Lower leg skin (tissue), 4 donors: ENCODE measurements around the gene IGDCC3. TPM values are rescaled to one million over a fixed set of nuclear protein-coding genes. Genes with fewer than 3 reads are reported as not detected.
"Not testable (repeated sequence)": the region's sequence is repeated elsewhere in the genome, so short reads cannot be mapped to it uniquely, and the experiment has no call there.

Experiments used
- DNase-seq, 2 donors: peaks; one replicate each; pipeline ENCODE4 v3.0.0-alpha.2; 2019; ENCODE audit warnings: low spot score in 2 of 2
- H3K4me3 ChIP-seq: fragments of 200-600 bp; sonication (generic); 2 replicates; pipeline ENCODE4 v1.5.1; 2017; ENCODE audit warnings: mild to moderate bottlenecking, low read depth; ENCODE audit not compliant: poor library complexity, severe bottlenecking
- POLR2A ChIP-seq, 2 donors: fragments of 450-650 bp; IDR thresholded peaks; one replicate each; pipeline ENCODE4 v1.6.1; 2016 to 2017; ENCODE audit warnings: antibody characterized with exemption in 2 of 2, mild to moderate bottlenecking in 1 of 2, moderate library complexity in 1 of 2
- WGBS, 2 donors: methylation state at CpG; one replicate each; pipeline ENCODE4 v1.1.5; 2018; 5-methylcytosine and 5-hydroxymethylcytosine counted together
- intact Hi-C: fragments of 100-400 bp; cut with DNase I; formaldehyde crosslinking; loops from one replicate; pipeline ENCODE4 v1.15.0; 2023; ENCODE audit warnings: low total_unique reads
- total RNA-seq, 4 donors: library from RNA; depleted of rRNA; stranded (reverse); fragments of >200 nt; gene quantifications; one replicate each; pipeline ENCODE4 v1.1.0, GENCODE V29; 2016
- TF ChIP-seq, protein P1 (sequence below), 3 donors: fragments of 450-650 bp; IDR thresholded peaks; one replicate each; pipeline ENCODE4 v1.5.1; 2016; ENCODE audit warnings: antibody characterized with exemption in 3 of 3, mild to moderate bottlenecking in 3 of 3, moderate library complexity in 2 of 3

The IGDCC3 gene
- total RNA-seq, 4 donors from 2014 or later, result not detected

DNA sequence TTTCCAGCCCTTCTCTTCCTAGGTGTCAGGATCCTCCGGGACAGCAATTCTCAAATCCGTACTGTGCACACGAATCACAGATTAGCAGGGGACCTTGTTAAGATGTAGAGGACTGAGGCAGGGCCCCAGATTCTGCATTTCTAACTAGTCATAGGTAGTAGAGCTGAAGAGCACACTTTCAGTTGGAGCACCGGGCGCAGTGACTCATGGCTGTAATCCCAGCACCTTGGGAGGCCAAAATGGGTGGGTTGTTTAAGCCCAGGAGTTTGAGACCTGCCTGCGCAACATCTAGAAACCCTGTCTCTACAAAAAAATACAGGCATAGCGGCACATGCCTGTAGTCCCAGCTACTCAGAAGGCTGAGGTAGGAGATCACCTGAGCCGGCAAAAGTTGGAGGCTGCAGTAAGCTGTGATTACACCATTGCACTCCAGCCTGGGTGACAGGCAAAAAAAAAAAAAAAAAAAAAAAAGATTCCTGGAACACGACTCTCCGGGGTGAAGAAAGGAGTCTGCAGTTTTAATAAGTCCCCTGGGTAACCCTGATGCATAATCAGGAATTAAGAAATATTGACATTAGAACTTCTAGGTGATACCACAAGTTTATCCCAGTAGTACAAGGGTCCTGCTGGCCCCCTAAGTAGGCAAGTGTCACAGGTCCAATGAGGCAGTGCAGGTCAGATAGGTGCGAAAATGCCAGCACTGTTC, 21.4 kb upstream of the IGDCC3 start:
- intact Hi-C loops, result no loop called here
- no peak for DNase-seq
- WGBS, 2 donors, result 77 to 80% methylated on average over 11 of the region's 11 CpGs
- no peak overlapping the region for H3K4me3 ChIP-seq
- TF ChIP-seq, protein P1, sequence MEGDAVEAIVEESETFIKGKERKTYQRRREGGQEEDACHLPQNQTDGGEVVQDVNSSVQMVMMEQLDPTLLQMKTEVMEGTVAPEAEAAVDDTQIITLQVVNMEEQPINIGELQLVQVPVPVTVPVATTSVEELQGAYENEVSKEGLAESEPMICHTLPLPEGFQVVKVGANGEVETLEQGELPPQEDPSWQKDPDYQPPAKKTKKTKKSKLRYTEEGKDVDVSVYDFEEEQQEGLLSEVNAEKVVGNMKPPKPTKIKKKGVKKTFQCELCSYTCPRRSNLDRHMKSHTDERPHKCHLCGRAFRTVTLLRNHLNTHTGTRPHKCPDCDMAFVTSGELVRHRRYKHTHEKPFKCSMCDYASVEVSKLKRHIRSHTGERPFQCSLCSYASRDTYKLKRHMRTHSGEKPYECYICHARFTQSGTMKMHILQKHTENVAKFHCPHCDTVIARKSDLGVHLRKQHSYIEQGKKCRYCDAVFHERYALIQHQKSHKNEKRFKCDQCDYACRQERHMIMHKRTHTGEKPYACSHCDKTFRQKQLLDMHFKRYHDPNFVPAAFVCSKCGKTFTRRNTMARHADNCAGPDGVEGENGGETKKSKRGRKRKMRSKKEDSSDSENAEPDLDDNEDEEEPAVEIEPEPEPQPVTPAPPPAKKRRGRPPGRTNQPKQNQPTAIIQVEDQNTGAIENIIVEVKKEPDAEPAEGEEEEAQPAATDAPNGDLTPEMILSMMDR (IDR thresholded peaks at IDR 0.05), result no peak
- TF ChIP-seq POLR2A (IDR thresholded peaks at IDR 0.05), result no peak

DNA sequence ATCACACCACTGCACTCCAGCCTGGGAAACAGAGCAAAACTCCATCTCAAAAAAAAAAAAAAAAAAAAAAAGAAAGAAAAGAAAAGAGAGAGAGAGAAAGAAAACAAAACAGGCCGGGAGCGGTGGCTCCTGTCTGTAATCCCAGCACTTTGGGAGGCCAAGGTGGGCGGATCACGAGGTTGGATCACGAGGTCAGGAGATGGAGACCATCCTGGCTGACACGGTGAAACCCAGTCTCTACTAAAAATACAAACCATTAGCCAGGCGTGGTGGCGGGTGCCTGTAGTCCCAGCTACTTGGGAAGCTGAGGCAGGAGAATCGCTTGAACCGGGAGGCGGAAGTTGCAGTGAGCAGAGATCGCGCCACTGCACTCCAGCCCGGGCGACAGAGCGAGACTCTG, 20.7 kb upstream of the IGDCC3 start:
- intact Hi-C loops, DNase-seq, H3K4me3 ChIP-seq: not testable (repeated sequence)
- 89 to 94% methylated on average over 16 of the region's 16 CpGs for WGBS, 2 donors

DNA sequence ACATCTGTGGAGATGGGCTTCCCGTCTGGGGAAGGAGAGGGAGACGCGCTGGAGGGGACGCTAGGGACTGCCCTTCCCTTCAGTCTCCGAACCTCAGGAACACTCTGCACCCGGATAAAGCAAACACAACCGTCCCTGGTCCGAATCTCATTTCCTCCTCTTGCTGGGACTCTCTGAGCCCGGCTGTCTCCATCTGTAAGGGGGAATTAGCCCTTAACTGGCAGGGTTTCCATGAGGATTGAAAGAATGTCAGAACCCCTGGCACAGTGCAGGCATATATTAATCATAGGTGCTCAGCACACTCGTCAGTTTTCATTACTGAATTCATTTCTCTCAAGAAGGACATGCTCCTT, 19.1 kb upstream of the IGDCC3 start:
- intact Hi-C loops, result no loop called here
- DNase-seq, result no peak
- H3K4me3 ChIP-seq, result no peak overlapping the region
- WGBS, 2 donors, result 39% methylated on average over 10 of the region's 10 CpGs
- TF ChIP-seq, protein P1 (IDR thresholded peaks at IDR 0.05), result no peak
- TF ChIP-seq POLR2A (IDR thresholded peaks at IDR 0.05), result no peak

DNA sequence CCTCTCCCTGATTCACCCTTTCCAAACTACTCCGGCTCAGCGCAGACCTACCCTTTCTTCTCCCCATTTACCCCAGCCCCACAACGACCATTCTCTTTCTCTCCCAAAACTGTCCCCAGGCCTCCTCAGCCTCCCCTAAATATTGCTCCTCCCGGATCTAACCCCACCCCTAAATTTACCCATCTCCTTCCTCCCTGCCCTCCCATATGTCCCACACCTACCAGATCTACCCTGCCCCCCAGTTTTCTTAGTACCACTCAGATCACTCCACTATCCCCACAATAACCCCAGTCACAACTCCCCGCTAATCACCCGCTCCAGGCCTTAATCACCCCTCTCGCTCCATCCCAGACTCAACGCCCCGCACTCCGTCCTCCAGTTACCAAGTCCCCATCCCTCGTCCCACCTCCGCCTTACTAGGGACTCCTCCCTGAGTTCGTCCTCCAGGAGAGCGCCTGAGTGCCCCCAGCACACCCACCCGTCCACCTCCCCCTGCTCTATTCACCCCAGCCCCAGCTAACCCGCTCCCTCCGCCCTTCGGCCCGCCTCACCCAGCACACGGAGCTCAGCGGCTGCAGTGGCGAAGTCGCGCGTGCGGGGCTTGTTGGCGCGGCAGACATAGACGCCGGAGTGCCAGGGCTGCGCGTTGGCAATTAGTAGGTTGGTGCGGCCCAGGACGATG, 18.6 kb upstream of the IGDCC3 start:
- intact Hi-C loops, result no loop called here
- no peak for DNase-seq
- WGBS, 2 donors, result 41 to 42% methylated on average over 34 of the region's 34 CpGs
- TF ChIP-seq POLR2A (IDR thresholded peaks at IDR 0.05), result no peak
- TF ChIP-seq, protein P1 (IDR thresholded peaks at IDR 0.05), result no peak
- H3K4me3 ChIP-seq, result no peak overlapping the region

DNA sequence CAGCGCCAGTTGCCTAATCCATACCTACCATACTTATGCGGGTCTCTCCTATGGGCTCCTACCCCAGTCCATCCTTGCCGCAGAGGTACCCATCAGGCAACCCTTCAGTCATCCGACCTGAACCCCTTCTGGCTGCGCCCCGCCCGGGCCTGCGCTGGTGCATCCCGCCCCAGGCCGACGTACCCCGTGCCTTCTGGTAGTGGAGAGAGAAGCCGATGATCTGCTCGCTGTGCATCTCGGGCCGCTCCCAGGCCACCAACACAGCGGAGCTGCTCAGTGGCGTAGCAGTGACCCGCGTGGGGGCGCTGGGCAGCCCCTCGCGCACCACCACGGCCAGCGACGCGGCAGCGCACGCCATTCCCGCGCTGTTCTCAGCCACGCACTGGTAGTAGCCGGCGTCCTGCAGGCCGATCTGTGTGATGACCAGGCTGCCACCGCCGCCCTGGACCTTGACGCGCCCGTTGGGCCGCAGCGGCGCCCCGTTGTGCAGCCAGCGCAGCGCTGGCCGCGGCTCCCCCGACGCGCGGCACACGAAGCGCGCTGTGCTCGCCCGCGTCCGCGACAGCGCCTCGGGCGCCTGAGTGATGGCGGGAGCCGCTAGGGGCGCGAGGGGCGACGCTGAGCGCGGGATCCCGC, 17.9 kb upstream of the IGDCC3 start:
- intact Hi-C loops, result no loop called here
- no peak for DNase-seq
- no peak overlapping the region for H3K4me3 ChIP-seq
- WGBS, 2 donors, result 26 to 35% methylated on average over 40 to 41 of the region's 72 CpGs
- TF ChIP-seq, protein P1 (IDR thresholded peaks at IDR 0.05), result no peak
- TF ChIP-seq POLR2A (IDR thresholded peaks at IDR 0.05), result no peak

DNA sequence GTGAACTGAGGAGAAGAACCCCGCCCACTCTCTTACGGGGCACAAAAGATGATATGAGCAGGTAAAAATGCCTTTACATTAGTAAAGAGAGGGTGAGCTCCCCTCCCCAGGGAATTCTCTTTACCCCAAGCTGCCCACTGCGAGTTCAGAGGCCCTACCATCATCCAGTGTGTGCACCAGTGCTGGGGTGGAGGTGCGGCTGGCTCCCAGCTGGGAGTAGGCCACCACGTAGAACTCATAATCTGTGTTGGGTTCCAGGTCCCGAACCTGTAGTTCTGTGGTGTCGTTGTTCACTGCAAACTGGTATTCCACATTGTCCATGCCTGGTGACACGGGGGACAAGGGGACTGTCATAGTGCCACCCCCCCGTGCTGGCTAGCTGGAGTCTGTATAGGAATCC, 17.1 kb upstream of the IGDCC3 start:
- H3K4me3 ChIP-seq, result no peak overlapping the region
- WGBS, 2 donors, result 86 to 88% methylated on average over 9 of the region's 9 CpGs
- intact Hi-C loops, result no loop called here
- no peak for DNase-seq
- TF ChIP-seq POLR2A (IDR thresholded peaks at IDR 0.05), result no peak
- TF ChIP-seq, protein P1 (IDR thresholded peaks at IDR 0.05), result no peak
